ENCODE measurements around the gene TMEM238.
"Not testable (repeated sequence)": the region's sequence is repeated elsewhere in the genome, so short reads cannot be mapped to it uniquely, and the experiment has no call there.

TMEM238 gene

DNA sequence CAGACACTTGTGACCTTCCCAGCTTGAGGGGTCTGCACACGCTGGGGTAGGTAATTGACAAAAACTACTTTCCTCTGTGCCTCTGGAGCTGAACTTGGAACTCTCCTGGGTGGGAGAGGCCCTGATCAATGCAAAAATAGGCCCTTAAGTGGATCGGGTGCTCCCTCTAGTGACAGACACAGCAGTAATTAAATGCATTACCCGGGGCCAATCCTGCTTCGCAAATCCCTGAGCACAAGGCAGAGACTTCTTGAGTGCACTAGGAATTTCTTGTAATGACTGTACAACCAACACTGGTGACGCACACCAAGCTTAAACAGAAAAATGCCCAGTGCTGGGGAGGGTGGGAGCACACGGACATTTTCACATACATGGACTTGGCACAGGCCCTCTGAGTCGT is 34.1 kb upstream of the TMEM238 start:
- TF ChIP-seq POLR2AphosphoS5 (IDR thresholded peaks at IDR 0.05; ENCODE audit: low read depth) = no peak
- TF ChIP-seq CTCF (IDR thresholded peaks at IDR 0.05; ENCODE audit: insufficient read depth, low read length) = peak; percentile 76
- DNase-seq (ENCODE audit: low read depth in 1 of 2, low spot score in 1 of 2) = peak in 1 of 2 experiments; percentile 68
- no peaks in the 10 kb centered on the region for H3K27me3 ChIP-seq (ENCODE audit: insufficient read depth, poor library complexity, severe bottlenecking)
- H3K27ac ChIP-seq (replicated peaks) = no peak overlapping the region
- H3K4me3 ChIP-seq (replicated peaks; ENCODE audit: insufficient read depth, low read length) = no peak overlapping the region

- Histone ChIP-seq H3K4me3 (replicated peaks; ENCODE audit: insufficient read depth, low read length) (no peak overlapping the region), H3K27ac (replicated peaks) (no peak overlapping the region), H3K27me3 (ENCODE audit: insufficient read depth, poor library complexity, severe bottlenecking) (no peaks in the 10 kb centered on the region)
- no peak for DNase-seq (ENCODE audit: low read depth in 1 of 2, low spot score in 1 of 2)
- no peak for TF ChIP-seq POLR2AphosphoS5 (IDR thresholded peaks at IDR 0.05; ENCODE audit: low read depth)
- no peak for TF ChIP-seq REST (IDR thresholded peaks at IDR 0.05; ENCODE audit: insufficient replicate concordance, low read depth)
- TF ChIP-seq GABPA (IDR thresholded peaks at IDR 0.05; ENCODE audit: low read depth) = no peak
- no peak for TF ChIP-seq CTCF (IDR thresholded peaks at IDR 0.05; ENCODE audit: insufficient read depth, low read length)
- TF ChIP-seq SPI1 (IDR thresholded peaks at IDR 0.05; ENCODE audit: borderline replicate concordance, low read depth) = no peak
Observed at GRCh38 chr19:55410168-55410567, 26.1 kb upstream of the TMEM238 start.

- DNase-seq (ENCODE audit: low read depth in 1 of 2, low spot score in 1 of 2); H3K4me3 ChIP-seq (replicated peaks; ENCODE audit: insufficient read depth, low read length); H3K27me3 ChIP-seq (ENCODE audit: insufficient read depth, poor library complexity, severe bottlenecking); H3K27ac ChIP-seq (replicated peaks): not testable (repeated sequence)
Observed at GRCh38 chr19:55409179-55409578, 25.1 kb upstream of the TMEM238 start.

- peak overlapping the region; percentile 1; the same call in 1 of the 2 replicates for H3K4me3 ChIP-seq (replicated peaks; ENCODE audit: insufficient read depth, low read length)
- no peaks in the 10 kb centered on the region for H3K27me3 ChIP-seq (ENCODE audit: insufficient read depth, poor library complexity, severe bottlenecking)
- H3K27ac ChIP-seq (replicated peaks) = peak overlapping the region; percentile 98
- no peak for DNase-seq (ENCODE audit: low read depth in 1 of 2, low spot score in 1 of 2)
- TF ChIP-seq POLR2AphosphoS5 (IDR thresholded peaks at IDR 0.05; ENCODE audit: low read depth) (no peak), REST (IDR thresholded peaks at IDR 0.05; ENCODE audit: insufficient replicate concordance, low read depth) (no peak), GABPA (IDR thresholded peaks at IDR 0.05; ENCODE audit: low read depth) (no peak), SPI1 (IDR thresholded peaks at IDR 0.05; ENCODE audit: borderline replicate concordance, low read depth) (no peak), CTCF (IDR thresholded peaks at IDR 0.05; ENCODE audit: insufficient read depth, low read length) (no peak)
Observed at GRCh38 chr19:55408533-55408872, 24.4 kb upstream of the TMEM238 start.
